C4-2B (cell line): ENCODE data around the gene FBXL17.

Source experiments
- H3K27ac ChIP-seq: fragments of 450-650 bp; 2 replicates; pipeline ENCODE4 v1.5.1; 2017
- ZFX ChIP-seq: fragments of 450-650 bp; IDR thresholded peaks from 2 replicates; pipeline ENCODE4 v1.6.1; 2017
- TF ChIP-seq, protein P1 (sequence below): fragments of 450-650 bp; conservative IDR thresholded peaks from 2 replicates; pipeline ENCODE4 v1.5.1; 2017; ENCODE audit warnings: mild to moderate bottlenecking

The FBXL17 gene

GRCh38 chr5:108079753-108080152 is 302.1 kb downstream of the FBXL17 start:
- no peak overlapping the region for H3K27ac ChIP-seq
- TF ChIP-seq, protein P1, sequence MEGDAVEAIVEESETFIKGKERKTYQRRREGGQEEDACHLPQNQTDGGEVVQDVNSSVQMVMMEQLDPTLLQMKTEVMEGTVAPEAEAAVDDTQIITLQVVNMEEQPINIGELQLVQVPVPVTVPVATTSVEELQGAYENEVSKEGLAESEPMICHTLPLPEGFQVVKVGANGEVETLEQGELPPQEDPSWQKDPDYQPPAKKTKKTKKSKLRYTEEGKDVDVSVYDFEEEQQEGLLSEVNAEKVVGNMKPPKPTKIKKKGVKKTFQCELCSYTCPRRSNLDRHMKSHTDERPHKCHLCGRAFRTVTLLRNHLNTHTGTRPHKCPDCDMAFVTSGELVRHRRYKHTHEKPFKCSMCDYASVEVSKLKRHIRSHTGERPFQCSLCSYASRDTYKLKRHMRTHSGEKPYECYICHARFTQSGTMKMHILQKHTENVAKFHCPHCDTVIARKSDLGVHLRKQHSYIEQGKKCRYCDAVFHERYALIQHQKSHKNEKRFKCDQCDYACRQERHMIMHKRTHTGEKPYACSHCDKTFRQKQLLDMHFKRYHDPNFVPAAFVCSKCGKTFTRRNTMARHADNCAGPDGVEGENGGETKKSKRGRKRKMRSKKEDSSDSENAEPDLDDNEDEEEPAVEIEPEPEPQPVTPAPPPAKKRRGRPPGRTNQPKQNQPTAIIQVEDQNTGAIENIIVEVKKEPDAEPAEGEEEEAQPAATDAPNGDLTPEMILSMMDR, result peak; percentile 10; the same call in 1 of the 2 replicates
- TF ChIP-seq ZFX, result no peak

- TF ChIP-seq ZFX, result no peak
- TF ChIP-seq, protein P1, result no peak
- no peak overlapping the region for H3K27ac ChIP-seq
Observed at GRCh38 chr5:108078882-108079281, 303.0 kb downstream of the FBXL17 start.

GRCh38 chr5:108078345-108078744 is 303.6 kb downstream of the FBXL17 start:
- H3K27ac ChIP-seq, result no peak overlapping the region
- TF ChIP-seq, protein P1, result no peak
- TF ChIP-seq ZFX, result no peak

- no peak for TF ChIP-seq ZFX
- TF ChIP-seq, protein P1, result no peak
- H3K27ac ChIP-seq, result no peak overlapping the region
Observed at GRCh38 chr5:108074626-108075025, 307.3 kb downstream of the FBXL17 start.

DNA sequence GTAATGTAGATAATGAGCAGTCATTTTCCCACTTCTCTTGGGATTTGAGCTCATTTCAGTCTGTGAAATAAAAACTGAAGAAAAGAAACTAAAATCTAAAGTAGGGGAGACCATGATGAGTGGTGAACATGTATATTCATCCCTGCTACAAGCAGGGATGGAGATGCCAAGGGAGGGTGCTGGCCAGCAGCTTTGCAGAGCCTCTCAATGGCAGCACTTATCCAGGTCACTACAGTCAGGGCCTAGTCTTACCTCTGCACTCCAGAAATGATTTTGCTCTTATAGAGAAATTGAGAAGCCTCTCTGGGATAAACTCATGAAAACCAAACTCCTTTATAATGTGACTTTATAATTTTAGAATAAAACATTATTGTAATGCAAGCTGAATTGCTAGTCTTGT is 317.6 kb downstream of the FBXL17 start:
- no peak for TF ChIP-seq ZFX
- TF ChIP-seq, protein P1, result no peak
- no peak overlapping the region for H3K27ac ChIP-seq

- no peak overlapping the region for H3K27ac ChIP-seq
- TF ChIP-seq ZFX, result no peak
- TF ChIP-seq, protein P1, result no peak
Observed at GRCh38 chr5:108061941-108062340, 320.0 kb downstream of the FBXL17 start.

DNA sequence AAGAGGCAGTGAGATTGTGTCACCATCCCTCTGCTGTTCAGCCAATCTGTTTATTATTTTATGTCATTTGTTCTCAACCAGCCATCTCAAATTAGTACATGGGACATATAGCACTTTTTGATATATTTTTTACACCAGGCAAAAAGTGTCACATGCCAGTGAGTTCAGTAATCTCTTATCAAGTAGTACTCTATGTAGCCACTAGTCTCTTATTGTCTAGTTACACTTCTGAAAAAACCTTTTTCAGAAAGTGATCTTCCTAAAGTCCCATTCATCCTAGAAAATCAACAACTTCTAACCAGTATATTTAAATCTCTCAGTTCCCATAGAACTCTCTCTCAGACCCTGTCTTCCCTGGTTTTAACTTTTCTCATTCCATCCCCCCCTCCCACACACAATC is 321.6 kb downstream of the FBXL17 start:
- no peak overlapping the region for H3K27ac ChIP-seq
- no peak for TF ChIP-seq ZFX
- TF ChIP-seq, protein P1, result no peak; the same call in 1 of the 2 replicates
